ENCODE results near the gene ZNF367.

ZNF367 gene

GRCh38 chr9:96437454-96437853 is 19.3 kb upstream of the ZNF367 start:
- DNase-seq: no peak
- H3K27me3 ChIP-seq (replicated peaks; ENCODE audit: control insufficient read depth, insufficient read depth, low read length, poor library complexity, severe bottlenecking): no peaks in the 10 kb centered on the region
- H3K4me1 ChIP-seq (ENCODE audit: control insufficient read depth, insufficient read depth, low read length, poor library complexity, severe bottlenecking): no peaks in the 10 kb centered on the region
- H3K9me3 ChIP-seq (ENCODE audit: control insufficient read depth, low read length): no peaks in the 10 kb centered on the region
- H3K36me3 ChIP-seq (ENCODE audit: control insufficient read depth, insufficient read depth, low read length): no peaks in the 10 kb centered on the region
- H3K27ac ChIP-seq (ENCODE audit: insufficient read depth, low read length, poor library complexity, severe bottlenecking): no peak overlapping the region
- no peak overlapping the region for H3K4me3 ChIP-seq (ENCODE audit: insufficient read depth, low read depth, low read length, poor library complexity, severe bottlenecking)

- DNase-seq: no peak
- no peaks in the 10 kb centered on the region for H3K9me3 ChIP-seq (ENCODE audit: control insufficient read depth, low read length)
- H3K27me3 ChIP-seq (replicated peaks; ENCODE audit: control insufficient read depth, insufficient read depth, low read length, poor library complexity, severe bottlenecking): no peaks in the 10 kb centered on the region
- no peak overlapping the region for H3K4me3 ChIP-seq (ENCODE audit: insufficient read depth, low read depth, low read length, poor library complexity, severe bottlenecking)
- H3K27ac ChIP-seq (ENCODE audit: insufficient read depth, low read length, poor library complexity, severe bottlenecking): no peak overlapping the region
- H3K4me1 ChIP-seq (ENCODE audit: control insufficient read depth, insufficient read depth, low read length, poor library complexity, severe bottlenecking): no peaks in the 10 kb centered on the region
- no peaks in the 10 kb centered on the region for H3K36me3 ChIP-seq (ENCODE audit: control insufficient read depth, insufficient read depth, low read length)
Observed at GRCh38 chr9:96436456-96437126, 18.4 kb upstream of the ZNF367 start.

GRCh38 chr9:96436063-96436455 is 17.9 kb upstream of the ZNF367 start:
- Histone ChIP-seq H3K36me3 (ENCODE audit: control insufficient read depth, insufficient read depth, low read length) (no peaks in the 10 kb centered on the region), H3K4me3 (ENCODE audit: insufficient read depth, low read depth, low read length, poor library complexity, severe bottlenecking) (no peak overlapping the region), H3K9me3 (ENCODE audit: control insufficient read depth, low read length) (no peaks in the 10 kb centered on the region), H3K27ac (ENCODE audit: insufficient read depth, low read length, poor library complexity, severe bottlenecking) (no peak overlapping the region), H3K27me3 (replicated peaks; ENCODE audit: control insufficient read depth, insufficient read depth, low read length, poor library complexity, severe bottlenecking) (no peaks in the 10 kb centered on the region), H3K4me1 (ENCODE audit: control insufficient read depth, insufficient read depth, low read length, poor library complexity, severe bottlenecking) (no peaks in the 10 kb centered on the region)
- no peak for DNase-seq

- Histone ChIP-seq H3K27me3 (replicated peaks; ENCODE audit: control insufficient read depth, insufficient read depth, low read length, poor library complexity, severe bottlenecking) (no peaks in the 10 kb centered on the region), H3K4me3 (ENCODE audit: insufficient read depth, low read depth, low read length, poor library complexity, severe bottlenecking) (no peak overlapping the region), H3K27ac (ENCODE audit: insufficient read depth, low read length, poor library complexity, severe bottlenecking) (no peak overlapping the region), H3K36me3 (ENCODE audit: control insufficient read depth, insufficient read depth, low read length) (no peaks in the 10 kb centered on the region), H3K9me3 (ENCODE audit: control insufficient read depth, low read length) (no peaks in the 10 kb centered on the region), H3K4me1 (ENCODE audit: control insufficient read depth, insufficient read depth, low read length, poor library complexity, severe bottlenecking) (no peaks in the 10 kb centered on the region)
- no peak for DNase-seq
Observed at GRCh38 chr9:96435345-96435744, 17.2 kb upstream of the ZNF367 start.

- H3K9me3 ChIP-seq (ENCODE audit: control insufficient read depth, low read length): no peaks in the 10 kb centered on the region
- H3K36me3 ChIP-seq (ENCODE audit: control insufficient read depth, insufficient read depth, low read length): no peaks in the 10 kb centered on the region
- no peak overlapping the region for H3K4me3 ChIP-seq (ENCODE audit: insufficient read depth, low read depth, low read length, poor library complexity, severe bottlenecking)
- H3K4me1 ChIP-seq (ENCODE audit: control insufficient read depth, insufficient read depth, low read length, poor library complexity, severe bottlenecking): no peaks in the 10 kb centered on the region
- H3K27ac ChIP-seq (ENCODE audit: insufficient read depth, low read length, poor library complexity, severe bottlenecking): no peak overlapping the region
- H3K27me3 ChIP-seq (replicated peaks; ENCODE audit: control insufficient read depth, insufficient read depth, low read length, poor library complexity, severe bottlenecking): no peaks in the 10 kb centered on the region
- no peak for DNase-seq
Observed at GRCh38 chr9:96430377-96430776, 12.2 kb upstream of the ZNF367 start.

GRCh38 chr9:96429732-96430131 is 11.6 kb upstream of the ZNF367 start:
- no peak overlapping the region for H3K4me3 ChIP-seq (ENCODE audit: insufficient read depth, low read depth, low read length, poor library complexity, severe bottlenecking)
- no peaks in the 10 kb centered on the region for H3K27me3 ChIP-seq (replicated peaks; ENCODE audit: control insufficient read depth, insufficient read depth, low read length, poor library complexity, severe bottlenecking)
- H3K4me1 ChIP-seq (ENCODE audit: control insufficient read depth, insufficient read depth, low read length, poor library complexity, severe bottlenecking): no peaks in the 10 kb centered on the region
- H3K9me3 ChIP-seq (ENCODE audit: control insufficient read depth, low read length): no peaks in the 10 kb centered on the region
- no peak overlapping the region for H3K27ac ChIP-seq (ENCODE audit: insufficient read depth, low read length, poor library complexity, severe bottlenecking)
- H3K36me3 ChIP-seq (ENCODE audit: control insufficient read depth, insufficient read depth, low read length): no peaks in the 10 kb centered on the region
- no peak for DNase-seq

GRCh38 chr9:96425500-96426169 is 7.5 kb upstream of the ZNF367 start:
- Histone ChIP-seq H3K27ac (ENCODE audit: insufficient read depth, low read length, poor library complexity, severe bottlenecking) (no peak overlapping the region), H3K4me1 (ENCODE audit: control insufficient read depth, insufficient read depth, low read length, poor library complexity, severe bottlenecking) (no peaks in the 10 kb centered on the region), H3K4me3 (ENCODE audit: insufficient read depth, low read depth, low read length, poor library complexity, severe bottlenecking) (no peak overlapping the region), H3K36me3 (ENCODE audit: control insufficient read depth, insufficient read depth, low read length) (no peaks in the 10 kb centered on the region), H3K27me3 (replicated peaks; ENCODE audit: control insufficient read depth, insufficient read depth, low read length, poor library complexity, severe bottlenecking) (no peaks in the 10 kb centered on the region), H3K9me3 (ENCODE audit: control insufficient read depth, low read length) (no peaks in the 10 kb centered on the region)
- no peak for DNase-seq

GRCh38 chr9:96423985-96424336 is 5.8 kb upstream of the ZNF367 start:
- Histone ChIP-seq H3K36me3 (ENCODE audit: control insufficient read depth, insufficient read depth, low read length) (no peaks in the 10 kb centered on the region), H3K4me3 (ENCODE audit: insufficient read depth, low read depth, low read length, poor library complexity, severe bottlenecking) (no peak overlapping the region), H3K9me3 (ENCODE audit: control insufficient read depth, low read length) (no peaks in the 10 kb centered on the region), H3K4me1 (ENCODE audit: control insufficient read depth, insufficient read depth, low read length, poor library complexity, severe bottlenecking) (peaks cover 6% of the 10 kb centered on the region), H3K27me3 (replicated peaks; ENCODE audit: control insufficient read depth, insufficient read depth, low read length, poor library complexity, severe bottlenecking) (no peaks in the 10 kb centered on the region), H3K27ac (ENCODE audit: insufficient read depth, low read length, poor library complexity, severe bottlenecking) (no peak overlapping the region)
- DNase-seq: no peak

- H3K27ac ChIP-seq (ENCODE audit: insufficient read depth, low read length, poor library complexity, severe bottlenecking): no peak overlapping the region
Observed at GRCh38 chr9:96423322-96423984, 5.3 kb upstream of the ZNF367 start.

GRCh38 chr9:96420468-96421219 is 2.5 kb upstream of the ZNF367 start:
- H3K36me3 ChIP-seq (ENCODE audit: control insufficient read depth, insufficient read depth, low read length): no peaks in the 10 kb centered on the region
- no peak for DNase-seq
- H3K27me3 ChIP-seq (replicated peaks; ENCODE audit: control insufficient read depth, insufficient read depth, low read length, poor library complexity, severe bottlenecking): no peaks in the 10 kb centered on the region
- no peak overlapping the region for H3K4me3 ChIP-seq (ENCODE audit: insufficient read depth, low read depth, low read length, poor library complexity, severe bottlenecking)
- H3K9me3 ChIP-seq (ENCODE audit: control insufficient read depth, low read length): no peaks in the 10 kb centered on the region
- H3K4me1 ChIP-seq (ENCODE audit: control insufficient read depth, insufficient read depth, low read length, poor library complexity, severe bottlenecking): peaks cover 10% of the 10 kb centered on the region
- H3K27ac ChIP-seq (ENCODE audit: insufficient read depth, low read length, poor library complexity, severe bottlenecking): peak overlapping the region; percentile 44

More at GRCh38 chr9:96423322-96423984, 5.3 kb upstream of the ZNF367 start:
- peaks cover 6% of the 10 kb centered on the region for H3K4me1 ChIP-seq (ENCODE audit: control insufficient read depth, insufficient read depth, low read length, poor library complexity, severe bottlenecking)
- no peak for DNase-seq
- H3K27me3 ChIP-seq (replicated peaks; ENCODE audit: control insufficient read depth, insufficient read depth, low read length, poor library complexity, severe bottlenecking): no peaks in the 10 kb centered on the region
- H3K9me3 ChIP-seq (ENCODE audit: control insufficient read depth, low read length): no peaks in the 10 kb centered on the region
- no peak overlapping the region for H3K4me3 ChIP-seq (ENCODE audit: insufficient read depth, low read depth, low read length, poor library complexity, severe bottlenecking)
- H3K36me3 ChIP-seq (ENCODE audit: control insufficient read depth, insufficient read depth, low read length): no peaks in the 10 kb centered on the region
